H1 (cell line): ENCODE measurements around the gene FUBP3. TPM values are rescaled to one million over a fixed set of nuclear protein-coding genes. Genes with fewer than 3 reads are reported as not detected.

Source experiments
- BRCA1 ChIP-seq: IDR thresholded peaks from 2 replicates; pipeline ENCODE4 v1.6.1; 2012; ENCODE audit warnings: low read depth, low read length, improper control_type of control experiment
- CHD2 ChIP-seq: IDR thresholded peaks from 2 replicates; pipeline ENCODE4 v1.6.1; 2012; ENCODE audit warnings: low read length, improper control_type of control experiment
- CTCF ChIP-seq, 3 experiments: IDR thresholded peaks; 1 replicate in 2 of 3; 2 replicates in 1 of 3; pipeline versions ENCODE4 v1.5.1 to v1.6.1; 2011; ENCODE audit warnings: low read length in 3 of 3, mild to moderate bottlenecking in 3 of 3, inconsistent platforms in 2 of 3, low read depth in 1 of 3, moderate library complexity in 1 of 3; ENCODE audit not compliant: insufficient read depth in 1 of 3; ENCODE audit errors: control extremely low read depth in 1 of 3
- EZH2 ChIP-seq: fragments of 200-600 bp; sonication (generic); IDR thresholded peaks from 2 replicates; pipeline ENCODE4 v1.7.1; 2012; ENCODE audit warnings: low read depth, mild to moderate bottlenecking, moderate library complexity, low read length, inconsistent platforms; ENCODE audit not compliant: severe bottlenecking
- KDM1A ChIP-seq: fragments of 200-600, 300-600 bp; sonication (generic); IDR thresholded peaks from 2 replicates; pipeline ENCODE4 v1.7.1; 2016; ENCODE audit warnings: mild to moderate bottlenecking, low read length, borderline replicate concordance
- KDM5A ChIP-seq: fragments of 200-600 bp; IDR thresholded peaks from 2 replicates; pipeline ENCODE4 v1.7.1; 2012; ENCODE audit warnings: mild to moderate bottlenecking, low read length, inconsistent platforms, mixed read lengths
- MAFK ChIP-seq: IDR thresholded peaks from 2 replicates; pipeline ENCODE4 v1.6.1; 2012; ENCODE audit warnings: low read depth, mild to moderate bottlenecking, improper control_type of control experiment, low read length
- MAX ChIP-seq: IDR thresholded peaks from 2 replicates; pipeline ENCODE4 v1.6.1; 2012; ENCODE audit warnings: inconsistent platforms
- POLR2AphosphoS5 ChIP-seq: IDR thresholded peaks from 2 replicates; pipeline ENCODE4 v1.6.1; 2011; ENCODE audit warnings: low read depth, low read length
- RNF2 ChIP-seq: fragments of 200-900, 300-1000 bp; sonication (generic); IDR thresholded peaks from 2 replicates; pipeline ENCODE4 v1.7.1; 2016; ENCODE audit warnings: borderline replicate concordance, low read depth, mild to moderate bottlenecking, antibody characterized with exemption, low read length; ENCODE audit not compliant: poor library complexity, severe bottlenecking; ENCODE audit errors: missing control alignments
- SIN3A ChIP-seq, 2 experiments: IDR thresholded peaks in 1 of 2; conservative IDR thresholded peaks in 1 of 2; 2 replicates each; pipeline ENCODE4 v1.6.1; 2011 to 2012; ENCODE audit warnings: low read length in 2 of 2, improper control_type of control experiment in 1 of 2, low read depth in 1 of 2, mild to moderate bottlenecking in 1 of 2
- SP1 ChIP-seq: IDR thresholded peaks from 2 replicates; pipeline ENCODE4 v1.6.1; 2011; ENCODE audit warnings: low read depth, low read length
- SP2 ChIP-seq: IDR thresholded peaks from 2 replicates; pipeline ENCODE4 v1.6.1; 2012; ENCODE audit warnings: mild to moderate bottlenecking, low read length, inconsistent platforms
- TAF1 ChIP-seq: IDR thresholded peaks from 2 replicates; pipeline ENCODE4 v1.6.1; 2011; ENCODE audit warnings: mild to moderate bottlenecking, low read depth, low read length
- TBP ChIP-seq: IDR thresholded peaks from 2 replicates; pipeline ENCODE4 v1.6.1; 2011; ENCODE audit warnings: low read depth, low read length, improper control_type of control experiment
- TEAD4 ChIP-seq: IDR thresholded peaks from 2 replicates; pipeline ENCODE4 v1.6.1; 2012; ENCODE audit warnings: low read depth, low read length, inconsistent platforms, mixed read lengths
- polyA plus RNA-seq, 7 experiments: library from polyadenylated mRNA; depleted of rRNA in 3 of 7; stranded (reverse) in 5 of 7; unstranded in 2 of 7; fragments of >200 nt in 5 of 7; fragments of 200-250 nt in 2 of 7; gene quantifications; 1 replicate in 5 of 7; 2 replicates in 1 of 7; 4 replicates in 1 of 7; pipeline versions ENCODE4 v1.2.1 to v1.2.3, GENCODE V29; 2011 to 2013; ENCODE audit warnings: missing spikeins in 2 of 7, mixed read lengths in 2 of 7
- total RNA-seq: library from RNA; stranded (reverse); fragmentation: NEBNext Ultra II Directional; extraction: Animal tissue kit (Norgen Biotek cat#: 25700); gene quantifications from 2 replicates; pipeline ENCODE4 v1.2.1, GENCODE V29; 2021
- TF ChIP-seq, protein P1 (sequence below): IDR thresholded peaks from 2 replicates; pipeline ENCODE4 v1.6.1; 2011; ENCODE audit warnings: low read depth, mild to moderate bottlenecking, low read length; ENCODE audit not compliant: insufficient read depth

FUBP3 gene
- total and polyA plus RNA-seq, 2 of the 8 experiments (the other 6 are each of a cell fraction or from before 2014, with no cell fraction given) = 23.7 to 76.4 TPM

DNA sequence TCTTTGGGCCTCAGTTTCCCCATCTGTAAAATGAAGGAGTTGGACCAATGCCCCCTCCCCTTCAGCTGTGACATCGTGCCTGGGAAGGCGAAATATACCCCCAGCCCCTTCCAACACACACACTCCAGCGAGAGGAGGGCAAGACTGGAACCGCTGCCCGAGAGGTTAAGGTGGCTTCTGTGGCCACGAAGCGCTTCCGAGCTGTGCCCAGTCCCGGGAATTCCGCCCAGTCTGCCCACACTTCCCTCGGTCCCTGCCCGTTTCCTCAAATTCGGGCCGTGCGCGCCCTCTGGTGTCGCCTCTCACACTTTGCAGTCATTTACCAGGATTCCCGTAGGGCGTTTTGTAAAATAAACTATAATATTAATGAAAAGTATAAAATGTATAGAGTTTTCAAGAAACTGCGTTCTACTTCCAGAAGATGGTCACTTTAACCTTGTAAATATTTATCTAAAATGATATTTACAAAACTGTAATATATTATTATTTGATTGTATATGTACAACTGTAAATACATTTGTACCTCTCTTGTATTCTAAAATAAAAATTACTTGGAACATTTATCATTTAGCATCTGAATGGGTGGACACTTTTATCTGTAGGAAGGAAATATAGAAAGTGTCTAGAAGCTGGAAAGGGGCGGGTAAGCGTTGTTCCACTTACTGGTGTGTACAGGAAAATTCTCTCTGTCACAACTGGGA, 103.2 kb downstream of the FUBP3 start (continued):
- TF ChIP-seq CTCF (IDR thresholded peaks at IDR 0.05; ENCODE audit: control extremely low read depth in 1 of 3, insufficient read depth in 1 of 3, low read depth in 1 of 3, low read length in 3 of 3) (peak; percentile 66 to 90 (median 75)), KDM5A (no peak), MAX (no peak), TAF1 (0 out of 2 replicates have a peak, but pooled peaks have one; percentile 35), RNF2 (no peak), BRCA1 (no peak), SP1 (no peak), KDM1A (peak; percentile 36; the same call in 1 of the 2 replicates), CHD2 (no peak), POLR2AphosphoS5 (no peak), SIN3A (conservative IDR thresholded peaks at IDR 0.05 in 1 of 2, IDR thresholded peaks at IDR 0.05 in 1 of 2; ENCODE audit: low read depth in 1 of 2, low read length in 2 of 2) (no peak), EZH2 (no peak), TEAD4 (peak; percentile 69), SP2 (no peak), TBP (no peak), MAFK (no peak)
- TF ChIP-seq, protein P1, sequence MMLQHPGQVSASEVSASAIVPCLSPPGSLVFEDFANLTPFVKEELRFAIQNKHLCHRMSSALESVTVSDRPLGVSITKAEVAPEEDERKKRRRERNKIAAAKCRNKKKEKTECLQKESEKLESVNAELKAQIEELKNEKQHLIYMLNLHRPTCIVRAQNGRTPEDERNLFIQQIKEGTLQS = no peak
